Natural killer cell (primary cell): ENCODE results near the gene COX11. TPM values are rescaled to one million over a fixed set of nuclear protein-coding genes. Genes with fewer than 3 reads are reported as not detected.

Experiments
- ATAC-seq, 3 donors: fragments of 150-1000 bp in 2 of 3; fragments of 200-7000 bp in 1 of 3; cut with Tn5 transposase; 1 replicate in 1 of 3; 2 replicates in 2 of 3; pipeline ENCODE4 v1.10.0; 2021; ENCODE audit warnings: mild to moderate bottlenecking in 2 of 3, moderate library complexity in 2 of 3
- DNase-seq, 2 donors: peaks; one replicate each; pipeline versions ENCODE4 v3.0.0 to v3.0.0-alpha.2; 2013 to 2021; ENCODE audit warnings: mixed read lengths in 1 of 2
- H3K27ac ChIP-seq: one replicate; pipeline ENCODE4 v1.5.1; 2013; ENCODE audit warnings: mild to moderate bottlenecking, low read length
- H3K27me3 ChIP-seq: one replicate; pipeline ENCODE4 v1.6.1; 2013; ENCODE audit warnings: low read length; ENCODE audit not compliant: control insufficient read depth, insufficient read depth
- H3K36me3 ChIP-seq: one replicate; pipeline ENCODE4 v1.6.1; 2013; ENCODE audit warnings: low read length; ENCODE audit not compliant: control insufficient read depth, insufficient read depth
- H3K4me1 ChIP-seq: one replicate; pipeline ENCODE4 v1.6.1; 2013; ENCODE audit warnings: low read length; ENCODE audit not compliant: control insufficient read depth, insufficient read depth
- H3K4me3 ChIP-seq: one replicate; pipeline ENCODE4 v1.5.1; 2013; ENCODE audit warnings: low read length
- H3K9me3 ChIP-seq: one replicate; pipeline ENCODE4 v1.6.1; 2013; ENCODE audit warnings: low read length; ENCODE audit not compliant: control insufficient read depth, insufficient read depth
- H3K27ac Mint-ChIP-seq, 2 donors: one replicate each; pipeline ENCODE4 v1.8.0; 2022; ENCODE audit warnings: mild to moderate bottlenecking in 2 of 2, mixed read lengths in 2 of 2, moderate library complexity in 1 of 2
- H3K27me3 Mint-ChIP-seq, 2 donors: one replicate each; pipeline ENCODE4 v1.8.0; 2022; ENCODE audit warnings: low read depth in 2 of 2, mixed read lengths in 2 of 2
- H3K36me3 Mint-ChIP-seq: one replicate; pipeline ENCODE4 v1.8.0; 2022; ENCODE audit warnings: mixed read lengths
- H3K4me1 Mint-ChIP-seq, 2 donors: one replicate each; pipeline ENCODE4 v1.8.0; 2022; ENCODE audit warnings: mixed read lengths in 2 of 2
- H3K4me3 Mint-ChIP-seq: one replicate; pipeline ENCODE4 v1.8.0; 2022; ENCODE audit warnings: mild to moderate bottlenecking, moderate library complexity, mixed read lengths
- H3K9me3 Mint-ChIP-seq, 2 donors: one replicate each; pipeline ENCODE4 v1.8.0; 2022; ENCODE audit warnings: mixed read lengths in 2 of 2
- WGBS: methylation state at CpG from one replicate; pipeline ENCODE4 v1.1.7; 2013; ENCODE audit warnings: missing lambda C conversion rate; ENCODE audit not compliant: insufficient coverage; 5-methylcytosine and 5-hydroxymethylcytosine counted together
- intact Hi-C: fragments of 100-400 bp; cut with micrococcal nuclease; formaldehyde crosslinking; loops from one replicate; pipeline ENCODE4 v1.14.2; 2022
- total RNA-seq, 4 donors: library from RNA; stranded (reverse); fragments of 120-200 nt in 1 of 4; gene quantifications; one replicate each; pipeline versions ENCODE4 v1.2.3 to v1.2.4, GENCODE V29; 2013 to 2022
- TF ChIP-seq, protein P1 (sequence below): fragments of 200-600 bp; IDR thresholded peaks from one replicate; pipeline ENCODE4 v1.8.0; 2022; ENCODE audit warnings: antibody characterized with exemption

The COX11 gene
- total RNA-seq, 3 donors from 2014 or later (not counting 1 experiment from before 2014, with no cell fraction given) = 20.2 to 33.7 (median 26.9) TPM

DNA sequence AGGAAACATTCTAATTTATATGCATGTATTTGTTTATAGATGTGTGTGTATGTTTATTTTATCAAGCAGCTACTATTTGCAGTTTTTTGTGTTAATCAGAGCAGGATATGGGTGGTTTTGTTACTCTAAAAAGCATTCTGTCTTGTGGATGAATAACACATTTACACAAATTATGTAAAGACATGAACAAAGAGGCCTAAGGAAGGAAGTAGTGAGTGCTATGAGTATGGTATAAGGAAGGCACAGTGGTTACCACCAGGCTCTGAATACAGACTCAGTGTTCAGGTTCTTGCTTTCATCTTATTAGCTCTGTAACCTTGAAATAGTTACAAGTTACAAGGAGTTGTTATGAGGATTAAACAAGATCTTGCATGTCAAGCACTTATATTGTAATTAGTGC, 34.0 kb upstream of the COX11 start:
- ATAC-seq = no peak

DNA sequence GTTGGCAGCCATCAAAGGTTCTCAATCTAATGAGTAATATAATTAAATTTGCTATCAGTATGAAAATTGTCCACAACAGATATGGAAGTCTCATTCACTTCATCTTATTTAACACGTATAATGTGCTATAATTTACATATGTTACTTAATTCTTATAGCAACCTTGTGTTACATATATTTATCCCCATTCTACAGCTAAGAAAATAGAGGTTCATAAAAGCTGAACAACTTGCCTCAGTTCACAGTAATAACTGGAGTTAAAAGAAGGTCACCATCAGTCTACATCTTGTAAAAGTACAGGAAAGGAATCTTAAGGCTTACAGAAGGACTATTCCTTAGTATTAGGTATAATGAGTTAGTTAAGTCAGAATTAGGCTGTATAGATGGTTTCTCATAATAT, 28.0 kb upstream of the COX11 start:
- intact Hi-C loops = no loop called here
- no peaks in the 10 kb centered on the region for H3K27me3 Mint-ChIP-seq
- ATAC-seq = no peak

More for the DNA sequence above, 34.0 kb upstream of the COX11 start:
- no peaks in the 10 kb centered on the region for H3K9me3 ChIP-seq
- Mint-ChIP-seq H3K9me3 (no peaks in the 10 kb centered on the region), H3K27me3 (no peaks in the 10 kb centered on the region), H3K27ac (no peak overlapping the region), H3K4me3 (no peak overlapping the region), H3K4me1 (no peaks in the 10 kb centered on the region), H3K36me3 (no peaks in the 10 kb centered on the region)
- H3K4me3 ChIP-seq = no peak overlapping the region
- no peaks in the 10 kb centered on the region for H3K27me3 ChIP-seq
- H3K36me3 ChIP-seq = peaks cover 6% of the 10 kb centered on the region
- H3K4me1 ChIP-seq = no peaks in the 10 kb centered on the region
- no peak overlapping the region for H3K27ac ChIP-seq
- no peak for DNase-seq
- TF ChIP-seq, protein P1, sequence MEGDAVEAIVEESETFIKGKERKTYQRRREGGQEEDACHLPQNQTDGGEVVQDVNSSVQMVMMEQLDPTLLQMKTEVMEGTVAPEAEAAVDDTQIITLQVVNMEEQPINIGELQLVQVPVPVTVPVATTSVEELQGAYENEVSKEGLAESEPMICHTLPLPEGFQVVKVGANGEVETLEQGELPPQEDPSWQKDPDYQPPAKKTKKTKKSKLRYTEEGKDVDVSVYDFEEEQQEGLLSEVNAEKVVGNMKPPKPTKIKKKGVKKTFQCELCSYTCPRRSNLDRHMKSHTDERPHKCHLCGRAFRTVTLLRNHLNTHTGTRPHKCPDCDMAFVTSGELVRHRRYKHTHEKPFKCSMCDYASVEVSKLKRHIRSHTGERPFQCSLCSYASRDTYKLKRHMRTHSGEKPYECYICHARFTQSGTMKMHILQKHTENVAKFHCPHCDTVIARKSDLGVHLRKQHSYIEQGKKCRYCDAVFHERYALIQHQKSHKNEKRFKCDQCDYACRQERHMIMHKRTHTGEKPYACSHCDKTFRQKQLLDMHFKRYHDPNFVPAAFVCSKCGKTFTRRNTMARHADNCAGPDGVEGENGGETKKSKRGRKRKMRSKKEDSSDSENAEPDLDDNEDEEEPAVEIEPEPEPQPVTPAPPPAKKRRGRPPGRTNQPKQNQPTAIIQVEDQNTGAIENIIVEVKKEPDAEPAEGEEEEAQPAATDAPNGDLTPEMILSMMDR = no peak
- intact Hi-C loops = loop anchor here (10.0 kb wide), 1 partner anchor 52 kb away; no protein-coding TSS in a partner anchor

DNA sequence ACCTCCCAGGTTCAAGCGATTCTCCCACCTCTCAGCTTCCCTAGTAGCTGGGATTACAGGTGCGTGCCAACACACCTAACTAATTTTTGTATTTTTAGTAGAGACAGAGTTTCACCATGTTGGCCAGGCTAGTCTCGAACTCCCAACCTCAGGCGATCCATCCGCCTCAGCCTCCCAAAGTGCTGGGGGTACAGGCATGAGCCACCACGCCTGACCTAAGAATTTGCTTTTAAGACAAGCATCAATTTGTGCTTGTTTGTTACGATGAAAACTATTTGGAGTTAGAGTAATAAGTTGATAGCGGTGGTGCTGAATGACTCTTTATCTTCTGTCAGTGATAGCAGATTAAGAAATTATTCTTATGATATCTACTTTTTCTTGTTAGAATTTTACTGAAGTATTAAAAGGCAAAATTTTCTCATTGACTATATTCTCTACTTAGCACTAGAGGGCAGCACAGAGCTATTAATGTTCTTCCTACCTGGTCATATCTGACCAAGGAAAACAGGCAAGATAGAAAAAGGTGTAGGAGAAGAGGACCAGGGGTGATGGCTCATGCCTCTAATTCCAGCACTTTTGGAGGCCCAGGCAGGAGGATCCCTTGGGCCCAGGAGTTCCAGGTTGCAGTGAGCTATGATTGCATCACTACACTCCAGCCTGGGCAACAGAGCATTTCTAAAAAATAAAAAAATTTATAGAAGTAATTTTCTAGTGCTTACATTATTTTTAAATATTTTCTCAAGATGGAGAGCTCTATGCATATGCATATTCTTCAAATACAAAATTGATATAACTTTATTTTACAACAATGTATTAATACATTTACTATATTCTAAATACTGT, 24.6 kb upstream of the COX11 start:
- H3K27me3 ChIP-seq = no peaks in the 10 kb centered on the region
- Mint-ChIP-seq H3K4me1 (no peaks in the 10 kb centered on the region), H3K9me3 (no peaks in the 10 kb centered on the region), H3K4me3 (no peak overlapping the region), H3K27ac (no peak overlapping the region), H3K27me3 (no peaks in the 10 kb centered on the region), H3K36me3 (no peaks in the 10 kb centered on the region)
- H3K36me3 ChIP-seq = no peaks in the 10 kb centered on the region
- TF ChIP-seq, protein P1 = peak; percentile 84
- no peaks in the 10 kb centered on the region for H3K4me1 ChIP-seq
- ATAC-seq = peak; percentile 66 to 73 (median 67)
- no peak overlapping the region for H3K4me3 ChIP-seq
- no peaks in the 10 kb centered on the region for H3K9me3 ChIP-seq
- intact Hi-C loops = loop anchor here (1.0 to 2.0 kb wide), 4 partner anchors 303 to 521 kb away; no protein-coding TSS in a partner anchor
- peak in 1 of 2 donors; percentile 77 for DNase-seq
- H3K27ac ChIP-seq = no peak overlapping the region
- 93% methylated on average over 7 of the region's 8 CpGs for WGBS

More for the DNA sequence above, 28.0 kb upstream of the COX11 start:
- no peak for DNase-seq
- no peaks in the 10 kb centered on the region for H3K27me3 ChIP-seq
- H3K4me1 ChIP-seq = no peaks in the 10 kb centered on the region
- peaks cover 4% of the 10 kb centered on the region for H3K36me3 ChIP-seq
- Mint-ChIP-seq H3K27ac (no peak overlapping the region), H3K4me1 (no peaks in the 10 kb centered on the region), H3K4me3 (no peak overlapping the region), H3K36me3 (no peaks in the 10 kb centered on the region), H3K9me3 (no peaks in the 10 kb centered on the region)
- TF ChIP-seq, protein P1 = no peak
- H3K27ac ChIP-seq = no peak overlapping the region
- H3K4me3 ChIP-seq = no peak overlapping the region
- WGBS = no CpG with 5 or more reads among the region's 1 CpG
- no peaks in the 10 kb centered on the region for H3K9me3 ChIP-seq
